Caki2 (cell line): ENCODE results near the gene DDR2. TPM values are rescaled to one million over a fixed set of nuclear protein-coding genes. Genes with fewer than 3 reads are reported as not detected.
A peak's percentile ranks its signal among the peaks of the same experiment; 100 is the strongest.
"Not testable (repeated sequence)": the region's sequence is repeated elsewhere in the genome, so short reads cannot be mapped to it uniquely, and the experiment has no call there.

Experiments used
- DNase-seq: peaks from one replicate; pipeline ENCODE4 v3.0.0-alpha.2; 2015; ENCODE audit warnings: low read depth
- in situ Hi-C: cut with HindIII; loops from 2 replicates; pipeline ENCODE4 v1.10.0; 2016; ENCODE audit warnings: low sequenced_read_pairs, low pct_unique_long_range_greater_than_20kb, mixed read lengths
- total RNA-seq: library from RNA; depleted of rRNA; stranded (reverse); fragments of >200 nt; shearing (Covaris generic); gene quantifications from 2 replicates; pipeline ENCODE4 v1.2.3, GENCODE V29; 2014; ENCODE audit warnings: low replicate concordance

DDR2 gene
- total RNA-seq, 1 experiment from 2014 or later: not detected

DNA sequence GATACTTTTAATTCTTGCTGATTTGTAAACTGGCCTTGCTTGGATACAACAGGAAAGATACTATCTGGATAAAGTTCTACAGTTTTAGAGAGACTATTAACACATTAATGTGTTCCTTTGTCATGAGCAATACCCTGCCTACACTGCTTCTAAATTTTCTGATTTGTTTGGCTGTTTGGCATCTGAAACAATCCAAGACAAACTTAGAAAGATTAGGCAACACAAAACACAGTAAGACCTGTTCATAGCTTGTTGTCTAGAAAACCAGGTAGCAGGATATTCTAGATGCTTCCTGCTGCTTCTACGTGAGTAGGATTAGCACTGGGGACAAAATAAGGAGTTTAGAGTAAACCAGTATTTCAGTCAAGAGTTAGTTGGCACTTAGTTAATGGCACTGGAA, 152.7 kb downstream of the DDR2 start:
- DNase-seq, in situ Hi-C loops: not testable (repeated sequence)

GRCh38 chr1:162788783-162789182, 156.5 kb downstream of the DDR2 start:
- DNase-seq: peak; percentile 13
- in situ Hi-C loops: not testable (repeated sequence)

- DNase-seq: peak; percentile 85
- in situ Hi-C loops: not testable (repeated sequence)
Measured at GRCh38 chr1:162790303-162790984, 158.2 kb downstream of the DDR2 start, which contains the start of gene HSD17B7. TSS of gene HSD17B7 (plus strand) at chr1:162790702. CDS start at chr1:162790801, 99 bp downstream.

DNA sequence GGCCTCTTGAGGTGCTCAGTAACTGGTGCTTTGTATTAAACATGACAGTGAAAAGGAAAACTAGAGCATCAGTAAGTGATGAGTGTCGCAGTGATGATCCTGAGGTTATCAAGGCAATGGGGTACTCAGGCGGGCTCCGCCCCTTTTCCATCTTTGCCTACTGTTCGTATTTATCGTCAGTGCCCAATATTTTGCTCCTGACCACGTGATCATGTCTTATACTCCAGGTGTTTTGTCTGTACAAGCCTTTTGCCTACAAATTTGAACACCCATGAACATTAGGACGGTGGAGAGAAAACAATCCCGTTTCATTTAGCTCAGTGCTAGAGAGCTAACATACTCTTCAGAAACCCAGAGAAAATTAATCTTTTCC, 158.7 kb downstream of the DDR2 start:
- in situ Hi-C loops: not testable (repeated sequence)
- DNase-seq: peak; percentile 12

DNA sequence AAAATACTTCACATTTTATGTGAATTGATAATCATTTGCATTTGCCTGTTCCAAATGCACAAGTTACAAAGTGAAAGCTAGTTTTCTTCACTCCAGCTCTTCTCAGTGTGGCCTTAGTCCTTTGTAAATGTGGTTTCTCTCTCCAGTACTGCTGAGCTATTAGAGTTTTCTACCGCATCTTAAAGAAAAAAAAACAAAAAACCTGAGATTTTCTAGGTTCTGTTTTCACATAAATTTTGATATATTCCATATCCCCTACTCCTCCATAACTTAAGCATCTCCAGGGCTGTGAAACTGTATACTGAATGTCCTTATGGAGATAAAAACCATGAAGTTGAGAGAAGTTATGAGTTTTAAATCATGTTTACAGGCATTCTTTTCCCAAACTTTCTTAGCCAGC, 162.0 kb downstream of the DDR2 start:
- in situ Hi-C loops, DNase-seq: not testable (repeated sequence)

DNA sequence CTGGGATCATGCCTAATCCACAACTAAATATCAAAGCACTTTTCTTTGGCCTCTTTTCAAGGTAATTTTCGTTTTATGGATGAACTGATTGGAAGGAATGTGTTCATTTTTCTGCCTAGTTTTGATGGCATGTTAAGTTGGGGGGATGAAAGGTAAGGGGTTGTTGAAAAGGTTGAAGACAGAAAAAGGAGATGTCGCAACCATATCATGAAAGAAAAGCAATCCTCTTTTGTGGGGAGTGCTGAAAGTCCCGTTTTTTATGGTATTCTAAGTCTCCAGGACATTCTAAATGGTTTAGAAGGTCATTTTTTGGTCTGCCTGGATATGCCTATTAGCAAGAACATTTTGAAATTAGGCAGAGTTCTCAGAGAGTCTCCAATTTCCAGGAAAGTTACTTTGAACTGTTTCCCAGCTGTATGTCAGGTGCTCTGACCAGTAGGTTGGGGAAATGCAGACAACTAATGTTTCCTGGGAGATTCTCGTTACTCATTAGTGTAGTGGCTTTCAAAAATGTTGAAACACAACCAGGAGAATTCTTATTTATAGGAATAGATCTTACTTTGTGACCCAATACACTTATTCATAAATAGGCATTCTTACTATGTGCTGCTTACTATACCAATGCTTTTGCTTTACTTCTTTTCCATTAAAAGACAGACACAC, 164.5 kb downstream of the DDR2 start:
- DNase-seq, in situ Hi-C loops: not testable (repeated sequence)

DNA sequence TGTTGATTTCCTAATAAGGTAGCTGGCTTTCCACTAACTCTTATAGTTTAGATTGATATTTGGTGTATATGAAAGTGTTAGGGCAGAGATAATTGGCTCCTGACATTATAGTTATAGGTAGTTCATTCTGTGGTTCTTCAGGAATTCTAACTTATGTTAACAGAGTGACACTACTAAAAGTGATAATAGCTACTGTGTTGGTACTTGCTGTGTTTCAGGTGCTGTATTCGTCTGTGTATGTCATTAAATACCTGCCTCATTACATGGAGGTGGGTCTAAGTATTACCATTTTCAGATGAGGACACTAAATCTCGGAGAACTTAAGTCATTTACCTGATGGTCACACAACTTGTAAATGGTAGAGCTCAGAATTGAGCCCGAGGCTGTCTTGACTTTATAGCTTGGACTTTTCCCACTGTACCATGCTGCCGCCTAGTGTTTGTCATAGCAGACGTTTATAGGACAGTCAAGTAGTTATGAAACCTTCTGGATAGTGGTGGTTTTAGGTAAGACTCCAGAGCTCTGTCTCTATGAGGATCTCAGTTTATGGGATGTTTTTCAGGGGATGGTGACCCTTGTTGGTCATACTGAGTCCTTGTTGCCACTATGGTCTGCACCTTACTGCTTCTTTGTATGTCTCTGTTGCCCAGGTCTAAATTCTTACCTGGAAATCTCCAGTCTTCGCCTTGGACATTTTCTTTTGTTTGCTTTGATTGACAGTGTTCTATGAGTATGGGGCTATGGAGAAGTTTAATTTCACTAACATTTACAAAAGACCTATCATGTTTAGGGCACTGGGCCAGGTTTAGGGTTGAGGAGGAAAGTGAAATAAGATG, 167.9 kb downstream of the DDR2 start:
- in situ Hi-C loops: not testable (repeated sequence)
- peak; percentile 14 for DNase-seq

GRCh38 chr1:162807503-162807902, 175.2 kb downstream of the DDR2 start:
- in situ Hi-C loops, DNase-seq: not testable (repeated sequence)

DNA sequence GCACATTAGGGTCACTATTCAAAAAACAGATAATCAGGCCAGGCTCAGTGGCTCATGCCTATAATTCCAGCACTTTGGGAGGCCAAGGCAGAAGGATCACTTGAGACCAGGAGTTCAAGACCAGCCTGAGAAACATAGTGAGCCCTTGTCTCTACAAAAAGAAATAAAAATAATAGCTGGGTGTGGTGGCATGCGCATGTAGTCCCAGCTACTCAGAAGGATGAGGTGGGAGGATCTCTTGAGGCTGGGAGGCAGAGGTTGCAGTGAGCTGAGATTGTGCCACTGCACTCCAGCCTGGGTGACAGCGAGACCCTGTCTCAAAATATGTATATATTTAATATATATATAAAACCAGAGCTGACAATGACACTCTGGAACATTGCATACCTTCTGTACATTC, 180.1 kb downstream of the DDR2 start:
- in situ Hi-C loops, DNase-seq: not testable (repeated sequence)

DNA sequence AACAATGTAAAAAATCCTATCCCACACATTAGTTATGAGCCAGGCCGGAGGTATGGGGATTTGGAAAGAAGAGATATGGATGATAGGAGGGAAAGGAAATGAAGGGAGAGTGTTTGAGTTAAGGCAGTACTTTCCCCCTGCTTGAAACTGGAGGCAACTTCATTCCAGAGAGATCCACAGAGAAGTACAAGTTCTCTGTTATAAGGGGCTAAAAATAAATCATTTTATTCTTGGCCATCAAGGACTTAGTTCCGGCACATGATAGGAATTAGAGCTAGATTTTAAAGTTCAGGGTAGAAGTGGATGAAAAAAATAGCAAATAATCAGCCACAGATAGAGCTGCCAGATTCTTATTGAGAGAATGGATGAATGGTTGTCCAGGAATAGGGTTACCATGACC, 185.9 kb downstream of the DDR2 start:
- DNase-seq, in situ Hi-C loops: not testable (repeated sequence)

- in situ Hi-C loops, DNase-seq: not testable (repeated sequence)
Measured at GRCh38 chr1:162818666-162819065, 186.4 kb downstream of the DDR2 start.

- in situ Hi-C loops: no loop called here
- no peak for DNase-seq
Measured at GRCh38 chr1:162822391-162823200, 190.3 kb downstream of the DDR2 start.

DNA sequence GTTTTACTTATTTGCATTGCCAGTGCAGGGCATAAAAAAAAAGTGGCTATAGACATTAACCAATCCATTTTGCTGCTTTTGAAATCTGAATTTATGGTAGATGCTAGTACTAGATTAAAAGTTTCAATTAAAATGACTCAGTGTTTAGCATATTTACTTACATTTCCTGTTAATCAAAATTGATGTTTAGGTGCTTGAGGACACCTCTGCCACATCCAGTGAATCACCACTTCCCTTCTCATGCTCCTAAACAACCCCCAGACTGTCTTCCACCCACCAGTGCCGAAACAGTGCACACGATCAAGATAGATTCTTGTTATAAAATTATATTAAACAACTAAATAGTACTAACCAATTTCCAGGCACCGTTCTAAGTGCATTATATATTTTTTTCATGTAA, 191.0 kb downstream of the DDR2 start:
- in situ Hi-C loops: no loop called here
- DNase-seq: no peak

- in situ Hi-C loops: no loop called here
- no peak for DNase-seq
Measured at GRCh38 chr1:162823771-162824525, 191.7 kb downstream of the DDR2 start.

GRCh38 chr1:162829268-162829667, 197.0 kb downstream of the DDR2 start:
- in situ Hi-C loops: no loop called here
- DNase-seq: no peak

- DNase-seq: no peak
- in situ Hi-C loops: no loop called here
Measured at GRCh38 chr1:162832470-162832869, 200.2 kb downstream of the DDR2 start.

DNA sequence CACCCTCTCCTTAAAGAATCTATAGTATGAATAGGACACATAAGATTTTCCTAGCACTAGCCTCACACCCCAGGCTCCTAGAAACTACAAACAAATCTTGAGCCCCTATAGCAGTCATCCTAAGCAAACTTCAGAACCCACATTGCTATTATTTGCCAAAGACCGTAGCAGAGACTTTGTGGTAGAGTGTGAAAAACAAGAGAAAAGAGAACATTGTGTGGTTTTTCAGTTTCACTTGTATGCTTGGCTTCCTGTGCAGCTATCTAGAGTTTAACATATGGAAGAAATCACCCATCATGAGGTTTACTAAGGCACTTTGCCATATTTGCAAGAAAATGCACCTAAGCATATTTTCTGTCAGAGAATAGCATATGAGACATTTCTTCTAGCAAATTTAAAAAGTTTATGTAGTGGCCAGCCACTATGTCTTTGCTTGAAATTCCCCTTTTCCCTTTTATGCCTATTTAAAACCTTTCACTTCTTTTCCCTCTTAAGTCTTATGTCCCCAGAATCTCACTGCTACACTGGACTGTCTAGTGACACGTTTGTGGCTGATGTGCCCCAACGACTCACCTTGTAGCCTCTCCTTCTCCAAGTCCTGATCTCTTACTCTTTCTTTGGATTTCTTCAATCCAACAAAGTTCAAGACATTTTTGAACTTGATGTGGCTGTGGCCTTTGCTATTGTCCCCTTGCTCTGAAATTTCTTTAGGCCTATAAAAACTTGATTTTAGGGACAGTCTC, 203.1 kb downstream of the DDR2 start:
- in situ Hi-C loops: no loop called here
- DNase-seq: no peak
